ENCODE results near the gene SLC22A25. TPM values are rescaled to one million over a fixed set of nuclear protein-coding genes. Genes with fewer than 3 reads are reported as not detected.
"Not testable (repeated sequence)": the region's sequence is repeated elsewhere in the genome, so short reads cannot be mapped to it uniquely, and the experiment has no call there.

SLC22A25 gene
- polyA plus RNA-seq, 5 donors: 0.05 to 0.61 (median 0.16) TPM

DNA sequence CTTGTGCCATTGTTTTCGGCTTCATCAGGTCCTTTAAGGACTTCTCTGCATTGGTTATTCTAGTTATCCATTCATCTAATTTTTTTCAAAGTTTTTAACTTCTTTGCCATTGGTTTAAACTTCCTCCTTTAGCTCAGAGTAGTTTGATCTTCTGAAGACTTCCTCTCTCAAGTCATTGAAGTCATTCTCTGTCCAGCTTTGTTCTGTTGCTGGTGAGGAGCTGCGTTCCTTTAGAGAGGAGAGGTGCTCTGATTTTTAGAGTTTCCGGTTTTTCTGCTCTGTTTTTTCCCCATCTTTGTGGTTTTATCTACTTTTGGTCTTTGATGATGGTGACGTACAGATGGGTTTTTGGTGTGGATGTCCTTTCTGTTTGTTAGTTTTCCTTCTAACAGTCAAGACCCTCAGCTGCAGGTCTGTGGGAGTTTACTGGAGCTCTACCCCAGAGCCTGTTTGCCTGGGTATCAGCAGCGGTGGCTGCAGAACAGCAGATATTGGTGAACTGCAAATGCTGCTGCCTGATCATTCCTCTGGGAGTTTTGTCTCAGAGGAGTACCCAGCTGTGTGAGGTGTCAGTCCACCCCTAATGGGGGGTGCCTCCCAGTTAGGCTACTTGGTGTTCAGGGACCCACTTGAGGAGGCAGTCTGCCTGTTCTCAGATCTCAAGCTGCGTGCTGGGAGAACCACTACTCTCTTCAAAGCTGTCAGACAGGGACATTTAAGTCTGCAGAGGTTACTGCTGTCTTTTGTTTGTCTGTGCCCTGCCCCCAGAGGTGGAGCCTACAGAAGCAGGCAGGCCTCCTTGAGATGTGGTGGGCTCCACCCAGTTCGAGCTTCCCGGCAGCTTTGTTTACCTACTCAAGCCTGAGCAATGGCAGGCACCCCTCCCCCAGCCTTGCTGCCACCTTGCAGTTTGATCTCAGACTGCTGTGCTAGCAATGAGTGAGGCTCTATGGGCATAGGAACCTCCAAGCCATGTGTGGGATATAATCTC, 7.6 kb downstream of the SLC22A25 start:
- DNase-seq: not testable (repeated sequence)

DNA sequence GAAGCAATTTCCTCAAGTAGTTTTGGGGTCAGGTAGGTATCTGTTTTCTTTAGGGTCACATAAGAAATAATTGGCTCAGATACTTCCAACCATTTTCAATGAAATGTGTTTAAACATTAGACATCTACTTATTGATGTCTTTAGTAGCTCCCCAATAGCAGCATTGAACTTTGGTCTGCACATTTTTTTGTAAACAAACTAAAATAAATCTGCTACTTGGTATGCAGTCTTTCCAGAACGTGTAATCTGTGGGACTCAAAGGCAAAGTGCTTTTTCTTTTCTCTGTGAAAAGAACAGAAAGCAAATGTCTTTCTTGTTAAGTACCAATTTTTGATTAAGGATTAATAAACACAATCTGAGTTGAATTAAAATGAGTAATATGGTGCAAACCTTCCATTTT, 13.6 kb downstream of the SLC22A25 start:
- no peak for DNase-seq

DNA sequence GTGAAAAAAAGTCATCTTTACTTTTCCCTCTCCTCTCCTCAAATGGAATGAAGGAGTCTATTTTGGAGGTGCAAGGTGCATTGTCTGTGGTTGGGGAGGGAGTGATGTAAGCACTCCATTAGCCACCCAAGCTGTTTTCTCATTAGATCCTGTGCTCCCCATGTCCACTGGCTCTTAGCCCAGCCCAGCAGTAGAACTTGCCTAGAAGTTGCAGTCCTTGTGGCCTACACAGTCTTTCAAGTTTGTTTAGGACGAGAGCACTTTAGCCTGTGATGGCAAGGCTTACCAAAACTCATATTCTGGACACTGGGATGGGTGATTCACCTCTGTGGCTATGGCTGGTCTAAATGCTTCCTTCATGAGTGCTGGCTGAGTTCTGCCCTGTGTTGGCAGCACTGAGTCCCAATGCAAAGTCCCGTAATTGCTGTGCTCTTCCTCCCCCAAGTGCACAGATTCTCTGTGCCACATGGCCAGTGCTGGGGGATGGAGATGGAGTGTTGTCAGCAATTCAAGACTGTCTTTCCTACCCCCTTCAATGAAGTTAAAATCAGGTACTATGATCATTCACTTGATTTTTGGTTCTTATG, 15.8 kb downstream of the SLC22A25 start:
- no peak for DNase-seq

DNA sequence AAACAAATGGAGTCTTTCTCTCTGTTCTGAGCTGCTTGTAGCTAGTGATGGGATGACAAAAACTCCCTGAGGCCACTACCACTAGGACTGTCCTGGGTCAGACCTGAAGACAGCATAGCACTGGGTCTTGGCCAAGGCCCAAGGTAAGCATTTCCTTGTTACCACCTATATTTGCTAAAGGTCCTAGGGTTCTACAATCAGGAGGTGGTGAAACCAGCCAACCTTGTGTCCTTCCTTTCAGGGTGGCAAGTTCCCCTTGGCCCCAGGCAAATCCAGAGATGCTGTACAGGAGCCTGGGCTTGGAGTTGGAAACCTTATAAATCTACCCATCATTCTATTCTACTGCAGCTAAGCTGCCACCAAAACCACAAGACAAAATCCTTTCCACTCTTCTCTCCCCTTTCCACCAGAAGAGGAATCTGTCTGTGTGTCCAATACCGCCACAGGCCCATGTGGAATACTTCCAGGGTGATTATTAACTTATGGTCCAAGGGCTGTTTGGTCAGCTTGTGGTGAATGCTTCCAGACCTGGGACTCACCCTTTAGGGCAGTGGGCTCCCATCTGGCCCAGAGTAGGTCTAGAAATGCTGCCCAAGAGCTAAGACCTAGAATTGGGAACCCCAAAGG, 16.8 kb downstream of the SLC22A25 start:
- DNase-seq: no peak

DNA sequence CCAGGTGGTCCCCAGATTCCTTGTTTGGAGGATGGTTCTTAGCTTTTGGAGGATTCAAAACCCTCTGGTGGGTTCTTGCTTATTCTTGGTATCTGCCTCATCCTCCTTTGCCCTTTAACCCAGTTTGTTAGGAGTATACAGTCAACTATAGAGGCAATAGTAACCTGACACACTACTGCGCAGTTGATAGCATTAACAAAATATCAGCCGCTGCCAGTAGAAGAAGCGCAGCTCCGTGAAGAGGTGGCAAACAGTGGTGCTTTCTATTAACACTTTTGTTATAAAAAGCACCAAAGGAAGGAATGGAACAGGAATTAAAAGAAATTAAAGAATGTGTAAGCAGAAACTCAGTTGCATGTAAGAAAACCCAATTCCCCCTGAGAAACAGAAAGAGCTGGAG, 29.3 kb downstream of the SLC22A25 start:
- no peak for DNase-seq

DNA sequence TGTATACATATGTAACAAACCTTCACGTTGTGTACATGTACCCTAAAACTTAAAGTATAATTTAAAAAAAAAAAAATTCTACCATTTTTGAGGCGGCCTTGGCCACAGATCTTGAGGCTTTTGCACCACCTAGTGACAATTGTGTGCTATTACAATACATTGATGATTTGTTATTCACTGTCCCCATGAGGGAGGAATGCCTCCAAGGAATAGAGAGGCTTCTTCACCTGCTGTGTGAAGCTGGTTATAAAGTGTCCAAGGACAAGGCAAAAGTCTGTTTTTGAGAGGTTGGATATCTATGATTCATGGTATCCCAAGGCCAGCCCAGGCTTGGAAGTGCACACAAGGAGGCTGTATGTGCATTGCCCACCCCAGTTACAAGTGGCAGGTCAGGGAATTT, 30.7 kb downstream of the SLC22A25 start:
- no peak for DNase-seq

DNA sequence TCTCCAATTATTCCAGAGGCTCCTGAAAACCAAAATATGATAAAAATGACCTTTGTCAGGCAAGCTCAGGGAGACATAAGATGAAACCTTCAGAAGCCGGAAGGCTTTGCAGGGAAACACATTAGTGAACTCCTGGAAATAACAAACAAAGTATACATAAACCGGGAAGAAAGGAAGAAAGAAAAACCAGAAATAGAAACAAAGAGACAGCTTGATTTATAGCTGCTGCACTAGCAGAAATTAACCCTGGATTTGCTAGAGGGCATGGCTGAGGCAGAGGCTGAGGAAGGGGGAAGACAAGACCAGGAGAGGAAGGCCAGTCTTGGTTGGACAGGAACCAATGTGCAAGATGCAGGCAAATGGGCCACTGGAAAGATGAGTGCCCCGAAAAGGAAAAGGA, 33.3 kb downstream of the SLC22A25 start:
- no peak for DNase-seq

Other genes starting within 250 kb of the SLC22A25 start
- under 1 TPM in 3 of 5 donors, not detected in 2; 0.04 to 0.22 (median 0.08) TPM for gene SLC22A8, start 227.8 kb downstream of the SLC22A25 start, polyA plus RNA-seq (ENCODE audit: insufficient read depth in 1 of 5, insufficient read length in 5 of 5, low replicate concordance in 1 of 5)
- not detected for gene SLC22A24, start 99.4 kb downstream of the SLC22A25 start, polyA plus RNA-seq (ENCODE audit: insufficient read depth in 1 of 5, insufficient read length in 5 of 5, low replicate concordance in 1 of 5)
- gene SLC22A9, start 126.2 kb upstream of the SLC22A25 start, polyA plus RNA-seq (ENCODE audit: insufficient read depth in 1 of 5, insufficient read length in 5 of 5, low replicate concordance in 1 of 5): under 1 TPM in 3 of 5 donors, not detected in 2; 0.08 to 0.60 (median 0.16) TPM
- gene PLAAT5, start 247.6 kb upstream of the SLC22A25 start, polyA plus RNA-seq (ENCODE audit: insufficient read depth in 1 of 5, insufficient read length in 5 of 5, low replicate concordance in 1 of 5): 1 to 10 TPM in 4 of 5 donors, under 1 TPM in 1; 0.96 to 1.3 (median 1.1) TPM

All from right lung (tissue), 5 donors.